K562 (cell line): ENCODE data around the gene SP2. TPM values are rescaled to one million over a fixed set of nuclear protein-coding genes. Genes with fewer than 3 reads are reported as not detected.

Experiments
- ATAC-seq: fragments of 200-7000 bp; cut with Tn5 transposase; 3 replicates; pipeline ENCODE4 v1.9.1; 2020; ENCODE audit warnings: moderate library complexity
- BruUV-seq: library from RNA; stranded (reverse); fragments of 400-500 nt; replicated peaks from 2 replicates; lab custom pipeline; 2021; lab: Mats Ljungman, UMichigan
- CTCF ChIA-PET: fragments of 300-600 bp; formaldehyde crosslinking; extraction: SDS; loops from one replicate; lab custom pipeline; 2021; ENCODE audit warnings: low intra/inter-chr PET ratio; lab: Yijun Ruan, JAX
- POLR2A ChIA-PET: fragments of 300-600, 350-650 bp; sonication (Branson Sonifier 250); formaldehyde crosslinking; extraction: SDS; loops from one replicate; lab custom pipeline; 2021; ENCODE audit warnings: antibody characterized with exemption, inconsistent platforms; lab: Yijun Ruan, JAX
- DNase-seq, 4 experiments: peaks; one replicate each; pipeline versions ENCODE4 v3.0.0 to v3.0.0-alpha.2; 2011 to 2018; ENCODE audit warnings: low spot score in 3 of 4, mixed read lengths in 3 of 4; ENCODE audit errors: extremely low read depth in 1 of 4
- FAIRE-seq: peaks from 2 replicates; lab custom pipeline; 2011; peaks lifted over from hg19 to GRCh38; lab: Jason Lieb, UNC
- H2AFZ ChIP-seq: 2 replicates; pipeline ENCODE4 v1.6.0; 2011; ENCODE audit warnings: low read depth, low read length, control low read depth, inconsistent platforms
- H3K27ac ChIP-seq: fragments of 200-600 bp; 3 replicates; pipeline ENCODE4 v1.8.0; 2011; ENCODE audit warnings: low read depth, mild to moderate bottlenecking, control low read depth, inconsistent platforms, low read length, moderate library complexity, mixed read lengths; ENCODE audit errors: extremely low read depth
- H3K27me3 ChIP-seq, 2 experiments: fragments of 300-600 bp in 1 of 2; 2 replicates in 1 of 2; 3 replicates in 1 of 2; pipeline versions ENCODE4 v1.6.0 to v1.8.0; 2011; ENCODE audit warnings: inconsistent platforms in 2 of 2, low read length in 2 of 2, mild to moderate bottlenecking in 1 of 2, mixed read lengths in 1 of 2, moderate library complexity in 1 of 2; ENCODE audit not compliant: control insufficient read depth in 2 of 2, insufficient read depth in 2 of 2
- H3K36me3 ChIP-seq: fragments of 300-600 bp; 3 replicates; pipeline ENCODE4 v1.8.0; 2011; ENCODE audit warnings: mild to moderate bottlenecking, low read length, inconsistent platforms; ENCODE audit not compliant: control insufficient read depth, insufficient read depth
- H3K4me1 ChIP-seq, 2 experiments: fragments of 200-600 bp in 1 of 2; replicated peaks in 1 of 2; 2 replicates in 1 of 2; 3 replicates in 1 of 2; pipeline versions ENCODE4 v1.5.1 to v1.8.0; 2011; ENCODE audit warnings: inconsistent platforms in 2 of 2, low read length in 2 of 2, mild to moderate bottlenecking in 1 of 2, mixed read lengths in 1 of 2, moderate library complexity in 1 of 2; ENCODE audit not compliant: control insufficient read depth in 2 of 2, insufficient read depth in 2 of 2
- H3K4me2 ChIP-seq: 2 replicates; pipeline ENCODE4 v1.6.1; 2011; ENCODE audit warnings: low read length, control low read depth, inconsistent platforms, mixed read lengths; ENCODE audit not compliant: insufficient read depth
- H3K4me3 ChIP-seq: fragments of 200-600 bp; sonication (generic), shearing (Covaris generic); 2 replicates; pipeline ENCODE4 v1.5.1; 2016; ENCODE audit warnings: control low read depth, inconsistent platforms
- H3K79me2 ChIP-seq: fragments of 200-600 bp; 3 replicates; pipeline ENCODE4 v1.8.0; 2011; ENCODE audit warnings: low read length, inconsistent platforms; ENCODE audit not compliant: control insufficient read depth, insufficient read depth
- H3K9ac ChIP-seq, 2 experiments: 2 replicates each; pipeline versions ENCODE4 v1.6.0 to v1.6.1; 2011; ENCODE audit warnings: low read depth in 2 of 2, low read length in 2 of 2, control low read depth in 1 of 2, inconsistent platforms in 1 of 2, mild to moderate bottlenecking in 1 of 2, mixed read lengths in 1 of 2; ENCODE audit not compliant: insufficient read depth in 1 of 2
- H3K9me1 ChIP-seq: one replicate; pipeline ENCODE4 v1.6.0; 2011; ENCODE audit warnings: inconsistent platforms, mild to moderate bottlenecking, low read length, moderate library complexity; ENCODE audit not compliant: control insufficient read depth, insufficient read depth
- H3K9me3 ChIP-seq: replicated peaks from 2 replicates; pipeline ENCODE4 v1.5.1; 2011; ENCODE audit warnings: low read depth, low read length, inconsistent platforms; ENCODE audit not compliant: control insufficient read depth, insufficient read depth
- H4K20me1 ChIP-seq: replicated peaks from 2 replicates; pipeline ENCODE4 v1.6.1; 2011; ENCODE audit warnings: low read length, inconsistent platforms, mixed read lengths; ENCODE audit not compliant: control insufficient read depth, insufficient read depth
- DNMT1 ChIP-seq: fragments of 450-650 bp; IDR thresholded peaks from 2 replicates; pipeline ENCODE4 v1.6.1; 2016; ENCODE audit warnings: antibody characterized with exemption, mild to moderate bottlenecking
- GATA2 ChIP-seq: sonication (generic); formaldehyde crosslinking; IDR thresholded peaks from 2 replicates; pipeline ENCODE4 v1.4.0; 2020; ENCODE audit warnings: mild to moderate bottlenecking, missing genetic modification reagents
- POLR2AphosphoS5 ChIP-seq: IDR thresholded peaks from 2 replicates; pipeline ENCODE4 v1.6.1; 2011; ENCODE audit warnings: mild to moderate bottlenecking, low read depth, low read length, moderate library complexity; ENCODE audit not compliant: control insufficient read depth, insufficient read depth
- RFX1 ChIP-seq: fragments of 450-650 bp; IDR thresholded peaks from 2 replicates; pipeline ENCODE4 v1.6.1; 2016; ENCODE audit warnings: mild to moderate bottlenecking, moderate library complexity
- TCF7 ChIP-seq: sonication (generic); IDR thresholded peaks from 2 replicates; pipeline ENCODE4 v1.6.1; 2016; ENCODE audit warnings: antibody characterized with exemption, borderline replicate concordance
- TEAD1 ChIP-seq, 2 experiments: fragments of 450-650 bp in 1 of 2; sonication (generic) in 1 of 2; formaldehyde crosslinking; IDR thresholded peaks; 2 replicates each; pipeline versions ENCODE4 v1.4.0 to v1.8.0; 2020 to 2022; ENCODE audit warnings: mild to moderate bottlenecking in 2 of 2, missing genetic modification reagents in 1 of 2
- ZNF24 ChIP-seq: fragments of 450-650 bp; IDR thresholded peaks from 2 replicates; pipeline ENCODE4 v1.6.1; 2016
- ZNF436 ChIP-seq: fragments of 250-450, 450-650 bp; sonication (Bioruptor Pico); formaldehyde crosslinking; IDR thresholded peaks from 2 replicates; pipeline ENCODE4 v1.7.0; 2020; ENCODE audit warnings: mild to moderate bottlenecking
- WGBS: fragments of 100-300 bp; shearing (Covaris generic); methylation state at CpG from one replicate; pipeline ENCODE4 v1.1.6; 2016; ENCODE audit warnings: low coverage, mixed read lengths; ENCODE audit not compliant: insufficient coverage; ENCODE audit errors: missing lambda C conversion rate; 5-methylcytosine and 5-hydroxymethylcytosine counted together
- in situ Hi-C: fragments of 300-500 bp; cut with MboI; formaldehyde crosslinking; loops from 4 replicates; pipeline ENCODE4 v1.15.0; 2018; ENCODE audit warnings: inconsistent platforms, mixed read lengths
- intact Hi-C: fragments of 100-400 bp; cut with micrococcal nuclease; formaldehyde crosslinking; loops from 2 replicates; pipeline ENCODE4 v1.14.2; 2022
- polyA plus RNA-seq, 8 experiments: library from polyadenylated mRNA; depleted of rRNA in 4 of 8; stranded (reverse) in 5 of 8; unstranded in 3 of 8; fragments of >200 nt; fragmentation: Nextera tagmentation in 2 of 8; fragmentation: Illumina TruSeq in 1 of 8; extraction: Ambion mirVana in 2 of 8; extraction: Trizol in 1 of 8; gene quantifications; 2 replicates each; pipeline versions ENCODE4 v1.2.1 to v1.2.3, GENCODE V29; 2011 to 2014; ENCODE audit warnings: inconsistent platforms in 1 of 8, missing spikeins in 1 of 8
- total RNA-seq, 7 experiments: library from RNA; depleted of rRNA in 6 of 7; stranded (reverse); fragments of >200 nt in 6 of 7; fragmentation: Illumina TruSeq in 2 of 7; extraction: Trizol in 2 of 7; gene quantifications; 2 replicates each; pipeline versions ENCODE4 v1.2.1 to v1.2.3, GENCODE V29; 2011 to 2021; ENCODE audit warnings: low replicate concordance in 1 of 7
- TF ChIP-seq, protein P1 (sequence below), 2 experiments: fragments of 450-650 bp; IDR thresholded peaks; 2 replicates each; pipeline ENCODE4 v1.6.1; 2016; ENCODE audit warnings: mild to moderate bottlenecking in 2 of 2, borderline replicate concordance in 1 of 2, low read depth in 1 of 2, moderate library complexity in 1 of 2
- TF ChIP-seq, protein P2 (sequence below): fragments of 450-650 bp; formaldehyde crosslinking; IDR thresholded peaks from 2 replicates; pipeline ENCODE4 v1.4.0; 2020; ENCODE audit warnings: mild to moderate bottlenecking, mixed read lengths

SP2 gene
- total and polyA plus RNA-seq, 9 of the 15 experiments (the other 6 are each of a cell fraction or from before 2014, with no cell fraction given), result 0.77 to 22.3 (median 2.3) TPM

- in situ Hi-C loops, result no loop called here
- no peaks in the 10 kb centered on the region for H3K9me1 ChIP-seq
- no peaks in the 10 kb centered on the region for H3K27me3 ChIP-seq
- CTCF ChIA-PET, result interaction anchor here (0.7 kb wide), 1 partner anchor 8 kb away, joined by 3 read pairs; no protein-coding TSS in a partner anchor
- no peak overlapping the region for H3K4me3 ChIP-seq
- ATAC-seq, result no peak
- no peaks in the 10 kb centered on the region for H3K36me3 ChIP-seq
- 31% methylated on average over 10 of the region's 11 CpGs for WGBS
- no peak overlapping the region for H3K4me2 ChIP-seq
- no peak for DNase-seq
- H3K79me2 ChIP-seq, result no peaks in the 10 kb centered on the region
- H3K9ac ChIP-seq, result no peak overlapping the region; a peak in 1 of 4 replicates
- no peak overlapping the region for H3K27ac ChIP-seq
- peaks cover 45 to 47% of the 10 kb centered on the region in 2 experiments for H3K4me1 ChIP-seq
- no TSS peak for BruUV-seq
- no peak for TF ChIP-seq POLR2AphosphoS5
- TF ChIP-seq, protein P1, sequence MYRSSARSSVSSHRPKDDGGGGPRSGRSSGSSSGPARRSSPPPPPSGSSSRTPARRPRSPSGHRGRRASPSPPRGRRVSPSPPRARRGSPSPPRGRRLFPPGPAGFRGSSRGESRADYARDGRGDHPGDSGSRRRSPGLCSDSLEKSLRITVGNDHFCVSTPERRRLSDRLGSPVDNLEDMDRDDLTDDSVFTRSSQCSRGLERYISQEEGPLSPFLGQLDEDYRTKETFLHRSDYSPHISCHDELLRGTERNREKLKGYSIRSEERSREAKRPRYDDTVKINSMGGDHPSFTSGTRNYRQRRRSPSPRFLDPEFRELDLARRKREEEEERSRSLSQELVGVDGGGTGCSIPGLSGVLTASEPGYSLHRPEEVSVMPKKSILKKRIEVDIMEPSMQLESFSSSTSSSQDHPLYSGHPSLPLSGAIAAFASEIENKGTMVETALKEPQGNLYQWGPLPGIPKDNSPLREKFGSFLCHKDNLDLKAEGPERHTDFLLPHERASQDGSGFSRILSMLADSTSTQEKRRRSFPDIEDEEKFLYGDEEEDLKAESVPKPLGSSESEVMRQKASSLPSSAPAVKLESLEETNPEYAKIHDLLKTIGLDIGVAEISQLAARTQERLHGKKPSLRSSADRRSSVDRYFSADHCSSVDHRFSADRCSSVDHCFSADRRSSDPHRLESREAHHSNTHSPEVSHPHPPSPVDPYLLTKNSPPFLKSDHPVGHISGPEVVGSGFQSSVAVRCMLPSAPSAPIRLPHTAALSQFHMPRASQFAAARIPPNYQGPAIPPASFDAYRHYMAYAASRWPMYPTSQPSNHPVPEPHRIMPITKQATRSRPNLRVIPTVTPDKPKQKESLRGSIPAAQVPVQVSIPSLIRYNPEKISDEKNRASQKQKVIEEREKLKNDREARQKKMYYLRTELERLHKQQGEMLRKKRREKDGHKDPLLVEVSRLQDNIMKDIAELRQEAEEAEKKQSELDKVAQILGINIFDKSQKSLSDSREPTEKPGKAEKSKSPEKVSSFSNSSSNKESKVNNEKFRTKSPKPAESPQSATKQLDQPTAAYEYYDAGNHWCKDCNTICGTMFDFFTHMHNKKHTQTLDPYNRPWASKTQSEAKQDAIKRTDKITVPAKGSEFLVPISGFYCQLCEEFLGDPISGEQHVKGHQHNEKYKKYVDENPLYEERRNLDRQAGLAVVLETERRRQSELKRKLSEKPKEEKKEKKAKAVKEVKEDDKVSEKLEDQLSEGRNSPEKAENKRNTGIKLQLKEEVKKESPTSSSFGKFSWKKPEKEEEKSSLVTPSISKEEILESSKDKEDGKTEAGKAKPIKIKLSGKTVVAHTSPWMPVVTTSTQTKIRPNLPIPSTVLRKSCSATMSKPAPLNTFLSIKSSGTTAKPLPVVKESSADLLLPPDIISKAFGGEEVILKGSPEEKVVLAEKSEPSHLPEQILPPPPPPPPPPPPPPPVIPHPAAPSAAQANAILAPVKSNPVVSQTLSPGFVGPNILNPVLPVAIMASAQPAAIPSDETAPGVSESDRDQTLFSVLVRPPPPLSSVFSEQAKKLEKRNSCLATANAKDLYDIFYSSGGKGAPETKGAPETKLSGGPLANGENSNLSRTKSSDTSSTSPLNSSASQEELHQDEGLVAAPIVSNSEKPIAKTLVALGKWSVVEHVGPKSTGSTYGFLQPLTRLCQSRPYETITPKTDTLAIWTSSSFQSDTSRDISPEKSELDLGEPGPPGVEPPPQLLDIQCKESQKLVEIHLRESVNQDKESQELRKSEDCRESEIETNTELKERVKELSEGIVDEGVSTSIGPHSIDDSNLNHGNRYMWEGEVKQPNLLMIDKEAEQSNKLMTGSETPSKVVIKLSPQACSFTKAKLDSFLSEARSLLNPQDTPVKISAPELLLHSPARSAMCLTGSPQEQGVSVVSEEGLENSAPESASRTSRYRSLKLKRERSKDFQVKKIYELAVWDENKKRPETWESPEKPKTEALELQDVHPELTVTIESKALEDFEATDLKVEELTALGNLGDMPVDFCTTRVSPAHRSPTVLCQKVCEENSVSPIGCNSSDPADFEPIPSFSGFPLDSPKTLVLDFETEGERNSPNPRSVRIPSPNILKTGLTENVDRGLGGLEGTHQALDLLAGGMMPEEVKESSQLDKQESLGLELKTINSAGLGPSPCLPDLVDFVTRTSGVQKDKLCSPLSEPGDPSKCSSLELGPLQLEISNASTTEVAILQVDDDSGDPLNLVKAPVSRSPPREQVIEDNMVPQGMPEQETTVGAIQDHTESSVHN (IDR thresholded peaks at IDR 0.05; ENCODE audit: borderline replicate concordance in 1 of 2, low read depth in 1 of 2), result no peak
- no peak for TF ChIP-seq TEAD1 (CRISPR knock-in tag; IDR thresholded peaks at IDR 0.05)
- no peak for TF ChIP-seq DNMT1
- TF ChIP-seq ZNF24, result no peak
- TF ChIP-seq TCF7, result no peak
- no peak for TF ChIP-seq GATA2 (CRISPR knock-in tag)
- TF ChIP-seq, protein P2, sequence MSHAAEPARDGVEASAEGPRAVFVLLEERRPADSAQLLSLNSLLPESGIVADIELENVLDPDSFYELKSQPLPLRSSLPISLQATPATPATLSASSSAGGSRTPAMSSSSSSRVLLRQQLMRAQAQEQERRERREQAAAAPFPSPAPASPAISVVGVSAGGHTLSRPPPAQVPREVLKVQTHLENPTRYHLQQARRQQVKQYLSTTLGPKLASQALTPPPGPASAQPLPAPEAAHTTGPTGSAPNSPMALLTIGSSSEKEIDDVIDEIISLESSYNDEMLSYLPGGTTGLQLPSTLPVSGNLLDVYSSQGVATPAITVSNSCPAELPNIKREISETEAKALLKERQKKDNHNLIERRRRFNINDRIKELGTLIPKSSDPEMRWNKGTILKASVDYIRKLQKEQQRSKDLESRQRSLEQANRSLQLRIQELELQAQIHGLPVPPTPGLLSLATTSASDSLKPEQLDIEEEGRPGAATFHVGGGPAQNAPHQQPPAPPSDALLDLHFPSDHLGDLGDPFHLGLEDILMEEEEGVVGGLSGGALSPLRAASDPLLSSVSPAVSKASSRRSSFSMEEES (CRISPR knock-in tag), result no peak
- no peak for TF ChIP-seq ZNF436 (CRISPR knock-in tag)
- TF ChIP-seq RFX1, result no peak
- FAIRE-seq, result no peak
- H2AFZ ChIP-seq, result no peak overlapping the region
- intact Hi-C loops, result no loop called here
- no peaks in the 10 kb centered on the region for H3K9me3 ChIP-seq
- POLR2A ChIA-PET, result interaction anchor here (0.7 to 1.2 kb wide), 3 partner anchors 8 to 33 kb away, joined by 3 to 5 read pairs (median 3); partner anchors contain the start of gene SP6
- no peaks in the 10 kb centered on the region for H4K20me1 ChIP-seq
Measured at GRCh38 chr17:47875011-47875985, 20.7 kb upstream of the SP2 start.
